Left lung (tissue), 10 donors: Measurements from ENCODE around the gene RAPGEF5. TPM values are rescaled to one million over a fixed set of nuclear protein-coding genes. Genes with fewer than 3 reads are reported as not detected.
A peak's percentile ranks its signal among the peaks of the same experiment; 100 is the strongest.

ENCODE experiments used
- ATAC-seq: fragments of 200-7000 bp; cut with Tn5 transposase; one replicate; pipeline ENCODE4 v1.9.1; 2020; ENCODE audit warnings: moderate library complexity
- DNase-seq, 4 donors: peaks; one replicate each; pipeline ENCODE4 v3.0.0-alpha.2; 2013 to 2020
- H3K27ac ChIP-seq, 2 donors: fragments of 200-600 bp; sonication (generic) in 1 of 2; one replicate each; pipeline versions ENCODE4 v1.5.0 to v1.8.0; 2020 to 2021
- H3K27me3 ChIP-seq, 2 donors: fragments of 200-600 bp; sonication (generic) in 1 of 2; one replicate each; pipeline versions ENCODE4 v1.5.0 to v1.8.0; 2020 to 2021
- H3K36me3 ChIP-seq, 2 donors: fragments of 200-600 bp; sonication (generic) in 1 of 2; one replicate each; pipeline versions ENCODE4 v1.5.0 to v1.8.0; 2020 to 2021
- H3K4me1 ChIP-seq, 2 donors: fragments of 200-600 bp; one replicate each; pipeline ENCODE4 v1.8.0; 2021
- H3K4me3 ChIP-seq, 2 donors: fragments of 200-600 bp; sonication (generic) in 1 of 2; one replicate each; pipeline versions ENCODE4 v1.5.0 to v1.8.0; 2020 to 2021; ENCODE audit warnings: mild to moderate bottlenecking in 1 of 2
- H3K9me3 ChIP-seq, 2 donors: fragments of 200-600 bp; sonication (generic) in 1 of 2; one replicate each; pipeline versions ENCODE4 v1.5.0 to v1.8.0; 2020 to 2021
- intact Hi-C, 2 donors: fragments of 100-400 bp; cut with DNase I; formaldehyde crosslinking; loops; one replicate each; pipeline versions ENCODE4 v1.11.2 to v1.14.2; 2022
- polyA plus RNA-seq, 6 donors: library from polyadenylated mRNA; unstranded; fragments of 120-200 nt; gene quantifications; one replicate each; pipeline ENCODE4 v1.2.1, GENCODE V29; 2013; ENCODE audit not compliant: insufficient read length in 6 of 6
- total RNA-seq, 2 donors: library from RNA; stranded (reverse); fragmentation: NEBNext Ultra II Directional; extraction: Animal tissue kit (Norgen Biotek cat#: 25700); gene quantifications; one replicate each; pipeline ENCODE4 v1.2.1, GENCODE V29; 2021
- TF ChIP-seq, protein P1 (sequence below), 2 donors: fragments of 200-600 bp; sonication (generic) in 1 of 2; IDR thresholded peaks; one replicate each; pipeline versions ENCODE4 v1.5.0 to v1.8.0; 2021; ENCODE audit warnings: antibody characterized with exemption in 2 of 2
- donor health status: DM: no; HTN: yes; CAD: no.
- donor health status: DM: no; HTN: no; CAD: no.

The RAPGEF5 gene
- total and polyA plus RNA-seq, 8 donors: 44.2 to 98.7 (median 81.7) TPM

DNA sequence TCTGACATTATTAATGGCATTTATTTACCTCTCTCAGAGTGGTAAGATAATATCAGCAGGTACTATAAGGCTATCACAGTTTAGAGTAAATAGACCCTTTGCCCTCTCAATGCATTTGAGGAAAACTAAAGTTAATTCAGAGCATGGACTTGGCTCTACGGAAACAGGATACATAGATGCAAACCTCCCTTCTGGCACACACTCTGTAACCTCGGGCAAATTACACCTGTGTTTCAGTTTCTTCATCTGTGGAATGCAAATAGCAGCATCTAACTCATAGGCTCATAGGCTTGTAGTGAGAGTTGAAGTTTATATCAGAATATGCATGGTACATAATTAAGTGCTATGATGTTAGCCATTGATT lies 5.6 kb downstream of the RAPGEF5 start:
- TF ChIP-seq, protein P1, sequence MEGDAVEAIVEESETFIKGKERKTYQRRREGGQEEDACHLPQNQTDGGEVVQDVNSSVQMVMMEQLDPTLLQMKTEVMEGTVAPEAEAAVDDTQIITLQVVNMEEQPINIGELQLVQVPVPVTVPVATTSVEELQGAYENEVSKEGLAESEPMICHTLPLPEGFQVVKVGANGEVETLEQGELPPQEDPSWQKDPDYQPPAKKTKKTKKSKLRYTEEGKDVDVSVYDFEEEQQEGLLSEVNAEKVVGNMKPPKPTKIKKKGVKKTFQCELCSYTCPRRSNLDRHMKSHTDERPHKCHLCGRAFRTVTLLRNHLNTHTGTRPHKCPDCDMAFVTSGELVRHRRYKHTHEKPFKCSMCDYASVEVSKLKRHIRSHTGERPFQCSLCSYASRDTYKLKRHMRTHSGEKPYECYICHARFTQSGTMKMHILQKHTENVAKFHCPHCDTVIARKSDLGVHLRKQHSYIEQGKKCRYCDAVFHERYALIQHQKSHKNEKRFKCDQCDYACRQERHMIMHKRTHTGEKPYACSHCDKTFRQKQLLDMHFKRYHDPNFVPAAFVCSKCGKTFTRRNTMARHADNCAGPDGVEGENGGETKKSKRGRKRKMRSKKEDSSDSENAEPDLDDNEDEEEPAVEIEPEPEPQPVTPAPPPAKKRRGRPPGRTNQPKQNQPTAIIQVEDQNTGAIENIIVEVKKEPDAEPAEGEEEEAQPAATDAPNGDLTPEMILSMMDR (IDR thresholded peaks at IDR 0.05): no peak
- Histone ChIP-seq H3K9me3 (peaks cover 0 to 3% of the 10 kb centered on the region in 2 donors), H3K27me3 (peaks cover 0 to 18% of the 10 kb centered on the region in 2 donors), H3K27ac (peak overlapping the region in 1 of 2 donors; percentile 2), H3K4me1 (peaks cover 0 to 6% of the 10 kb centered on the region in 2 donors), H3K36me3 (no peaks in the 10 kb centered on the region), H3K4me3 (no peak overlapping the region)
- peak; percentile 6 for ATAC-seq
- DNase-seq: no peak
- intact Hi-C loops: no loop called here

DNA sequence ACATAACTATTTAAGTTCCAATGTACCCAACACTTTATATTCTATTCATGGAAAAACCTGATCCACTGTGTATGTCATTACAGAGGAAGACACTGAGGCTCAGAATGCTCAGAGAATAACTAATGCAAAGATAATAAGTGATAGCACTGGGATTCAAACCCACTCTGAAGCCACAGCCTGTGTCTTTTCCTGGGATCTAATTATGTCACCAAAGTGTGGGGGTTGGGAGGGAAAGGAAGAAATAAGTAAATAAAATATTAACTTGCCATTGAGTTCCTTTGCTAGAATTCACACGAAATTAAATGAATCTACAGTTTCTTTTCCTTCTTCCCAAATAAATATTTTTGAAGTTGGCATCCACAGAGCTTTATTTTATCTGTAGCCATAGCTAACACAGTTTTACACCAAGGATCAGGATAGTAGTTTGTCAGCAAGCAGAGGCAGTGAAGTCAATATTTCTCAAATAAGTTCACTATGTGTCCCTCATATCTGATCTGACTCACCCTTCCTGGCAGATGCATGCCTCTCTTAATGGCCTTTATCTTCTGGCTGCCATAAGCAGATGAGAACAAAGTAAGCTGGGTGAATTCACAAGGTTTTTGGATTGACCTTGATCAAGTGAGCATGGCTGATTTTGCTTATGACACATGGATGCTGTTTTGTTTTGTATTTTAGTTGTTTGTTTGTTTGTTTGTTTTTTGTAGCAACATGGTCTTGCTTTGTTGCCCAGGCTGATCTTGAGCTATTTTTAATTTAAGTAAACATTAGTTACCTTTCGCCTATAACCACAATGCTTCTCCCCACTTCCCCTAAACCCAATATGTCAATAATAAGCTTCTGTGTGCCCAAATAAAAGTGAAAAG lies 6.3 kb downstream of the RAPGEF5 start:
- H3K9me3 ChIP-seq: peaks cover 0 to 3% of the 10 kb centered on the region in 2 donors
- H3K4me3 ChIP-seq: no peak overlapping the region
- peak overlapping the region; percentile 2 to 11 for H3K27ac ChIP-seq
- peaks cover 0 to 6% of the 10 kb centered on the region in 2 donors for H3K4me1 ChIP-seq
- no peaks in the 10 kb centered on the region for H3K36me3 ChIP-seq
- TF ChIP-seq, protein P1 (IDR thresholded peaks at IDR 0.05): no peak
- H3K27me3 ChIP-seq: peaks cover 0 to 11% of the 10 kb centered on the region in 2 donors
- intact Hi-C loops: no loop called here
- ATAC-seq (no peak), DNase-seq (no peak)

DNA sequence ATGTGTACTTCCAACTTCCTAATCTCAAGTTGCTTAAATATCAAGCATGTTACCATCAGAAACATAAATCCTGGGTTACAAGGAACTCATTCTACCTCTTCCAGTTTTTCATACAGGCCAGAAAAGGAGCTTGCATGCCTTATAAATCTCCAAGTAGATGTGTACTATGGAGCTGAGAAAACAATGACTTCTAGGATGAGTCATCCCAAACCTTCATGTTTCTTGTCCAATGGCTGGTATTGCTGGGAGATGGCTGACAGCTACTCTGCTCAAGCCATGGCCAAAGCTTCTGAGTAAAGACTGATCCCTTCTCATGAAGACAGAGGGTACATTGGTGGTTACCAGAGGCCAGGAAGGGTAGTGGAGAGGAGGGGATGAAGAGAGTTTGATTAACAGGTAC lies 8.6 kb downstream of the RAPGEF5 start:
- ATAC-seq: peak; percentile 17
- H3K27ac ChIP-seq: no peak overlapping the region
- H3K4me3 ChIP-seq: no peak overlapping the region
- TF ChIP-seq, protein P1 (IDR thresholded peaks at IDR 0.05): no peak
- peaks cover 0 to 3% of the 10 kb centered on the region in 2 donors for H3K4me1 ChIP-seq
- no peaks in the 10 kb centered on the region for H3K9me3 ChIP-seq
- no peaks in the 10 kb centered on the region for H3K36me3 ChIP-seq
- intact Hi-C loops: no loop called here
- no peaks in the 10 kb centered on the region for H3K27me3 ChIP-seq
- no peak for DNase-seq

DNA sequence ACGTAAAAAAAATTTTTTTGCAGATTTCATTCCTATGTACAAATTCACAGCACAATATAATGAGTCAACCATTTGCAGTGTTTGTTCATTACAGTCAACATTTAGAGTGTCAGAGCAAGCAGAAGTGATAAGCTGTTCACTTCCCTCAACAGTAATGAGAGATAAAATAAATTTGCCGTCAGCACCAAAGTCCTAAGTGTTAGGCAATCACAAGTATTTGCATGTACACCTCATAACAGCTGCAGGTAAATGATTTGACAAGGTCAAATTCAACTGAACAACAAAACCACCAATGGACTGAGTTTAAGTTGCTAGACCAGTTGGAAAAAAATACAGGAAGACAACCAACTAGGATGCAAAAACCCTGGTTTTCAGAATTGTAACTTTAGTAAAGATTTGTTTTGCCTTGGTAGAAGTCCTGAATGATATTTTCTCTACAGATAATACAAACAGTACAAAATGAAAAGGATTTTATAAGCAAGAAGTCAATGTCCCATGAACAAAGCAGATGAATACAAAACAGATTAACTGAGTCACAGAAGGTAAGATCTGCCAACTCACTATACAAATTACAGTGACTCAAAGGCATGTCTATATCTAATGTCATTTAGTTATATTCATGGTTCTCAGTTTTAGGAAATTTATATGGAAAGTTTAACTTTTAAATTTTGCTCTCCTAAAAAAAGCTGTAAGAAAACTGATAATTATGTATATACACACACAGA lies 10.4 kb downstream of the RAPGEF5 start:
- peaks cover 0 to 3% of the 10 kb centered on the region in 2 donors for H3K4me1 ChIP-seq
- H3K27me3 ChIP-seq: no peaks in the 10 kb centered on the region
- H3K4me3 ChIP-seq: no peak overlapping the region
- H3K9me3 ChIP-seq: no peaks in the 10 kb centered on the region
- TF ChIP-seq, protein P1 (IDR thresholded peaks at IDR 0.05): no peak
- peak in 1 of 4 donors; percentile 35 for DNase-seq
- intact Hi-C loops: no loop called here
- peak overlapping the region in 1 of 2 donors; percentile 82 for H3K27ac ChIP-seq
- ATAC-seq: peak; percentile 93
- H3K36me3 ChIP-seq: no peaks in the 10 kb centered on the region

DNA sequence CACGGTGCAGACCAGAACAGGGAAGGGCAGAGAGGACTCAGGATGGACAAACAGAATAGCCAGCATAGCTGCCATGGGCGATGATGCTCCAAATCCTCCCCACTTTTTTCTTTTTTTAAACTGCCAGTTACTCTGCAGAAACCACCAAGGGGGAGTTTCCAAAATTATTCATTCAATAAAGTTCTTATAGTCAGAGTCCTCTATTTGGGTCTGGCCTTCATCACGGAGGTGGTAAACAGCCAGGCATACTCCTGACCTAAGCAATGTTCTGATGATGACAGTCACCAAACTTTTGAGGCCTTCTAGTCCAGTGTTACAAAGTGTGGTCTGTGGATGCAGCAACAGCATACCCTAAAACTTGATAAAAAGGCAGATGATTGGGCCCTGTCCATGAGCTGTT lies 12.3 kb downstream of the RAPGEF5 start:
- intact Hi-C loops: no loop called here
- DNase-seq: no peak
- H3K4me1 ChIP-seq: peaks cover 0 to 4% of the 10 kb centered on the region in 2 donors
- no peak overlapping the region for H3K27ac ChIP-seq
- no peak overlapping the region for H3K4me3 ChIP-seq
- TF ChIP-seq, protein P1 (IDR thresholded peaks at IDR 0.05): no peak
- no peaks in the 10 kb centered on the region for H3K36me3 ChIP-seq
- no peaks in the 10 kb centered on the region for H3K27me3 ChIP-seq
- H3K9me3 ChIP-seq: no peaks in the 10 kb centered on the region
- no peak for ATAC-seq
